A673 (cell line): ENCODE data around the gene MYCBPAP. TPM values are rescaled to one million over a fixed set of nuclear protein-coding genes. Genes with fewer than 3 reads are reported as not detected.

Experiments
- BruUV-seq: library from RNA; stranded (reverse); fragments of 400-500 nt; replicated peaks from 2 replicates; lab custom pipeline; 2021; lab: Mats Ljungman, UMichigan
- CTCF ChIA-PET: fragments of 300-600 bp; sonication (Branson Sonifier 250); formaldehyde crosslinking; loops from one replicate; lab custom pipeline; 2022; ENCODE audit warnings: antibody characterized with exemption; lab: Charles Lee
- POLR2A ChIA-PET: fragments of 300-600 bp; sonication (Branson Sonifier 250); formaldehyde crosslinking; loops from one replicate; lab custom pipeline; 2022; ENCODE audit warnings: antibody characterized with exemption; ENCODE audit not compliant: low non-redundant PET; lab: Charles Lee
- DNase-seq: peaks from one replicate; pipeline ENCODE4 v3.0.0-alpha.2; 2015; ENCODE audit warnings: low spot score
- H3K27ac ChIP-seq: fragments of 200-600 bp; sonication (generic); 2 replicates; pipeline ENCODE4 v1.5.1; 2016; ENCODE audit warnings: mixed run types, low read depth, mild to moderate bottlenecking, mixed read lengths, antibody characterized with exemption, low read length; ENCODE audit not compliant: poor library complexity, severe bottlenecking
- H3K27me3 ChIP-seq: fragments of 200-600 bp; sonication (generic); replicated peaks from 2 replicates; pipeline ENCODE4 v1.6.1; 2017; ENCODE audit warnings: mixed run types, low read depth, mild to moderate bottlenecking, mixed read lengths, antibody characterized with exemption, low read length; ENCODE audit not compliant: insufficient read depth, poor library complexity
- H3K36me3 ChIP-seq: fragments of 200-600 bp; sonication (generic); 2 replicates; pipeline ENCODE4 v1.6.1; 2016; ENCODE audit warnings: mixed run types, mild to moderate bottlenecking, mixed read lengths, antibody characterized with exemption, low read length; ENCODE audit not compliant: insufficient read depth, poor library complexity, severe bottlenecking
- H3K4me1 ChIP-seq: fragments of 200-600 bp; sonication (generic); 2 replicates; pipeline ENCODE4 v1.6.1; 2017; ENCODE audit warnings: mixed run types, mild to moderate bottlenecking, mixed read lengths, antibody characterized with exemption, low read length; ENCODE audit not compliant: insufficient read depth, poor library complexity, severe bottlenecking
- H3K4me3 ChIP-seq: fragments of 200-600 bp; sonication (generic); 2 replicates; pipeline ENCODE4 v1.5.1; 2016; ENCODE audit warnings: low read depth, mixed run types, mild to moderate bottlenecking, mixed read lengths, low read length; ENCODE audit not compliant: poor library complexity, severe bottlenecking
- H3K9me3 ChIP-seq: fragments of 200-600 bp; sonication (generic); 2 replicates; pipeline ENCODE4 v1.6.1; 2016; ENCODE audit warnings: mixed run types, low read depth, mild to moderate bottlenecking, mixed read lengths, antibody characterized with exemption, low read length; ENCODE audit not compliant: poor library complexity, severe bottlenecking
- EZH2 ChIP-seq: fragments of 200-600 bp; sonication (generic); IDR thresholded peaks from 2 replicates; pipeline ENCODE4 v1.6.1; 2017; ENCODE audit warnings: borderline replicate concordance, low read depth, mild to moderate bottlenecking, mixed read lengths, antibody characterized with exemption, low read length; ENCODE audit not compliant: poor library complexity, severe bottlenecking
- intact Hi-C: fragments of 100-400 bp; cut with micrococcal nuclease; formaldehyde crosslinking; loops from one replicate; pipeline ENCODE4 v1.10.0; 2022; ENCODE audit not compliant: unreplicated experiment
- total RNA-seq: library from RNA; stranded (reverse); gene quantifications from 2 replicates; pipeline ENCODE4 v1.2.3, GENCODE V29; 2021
- TF ChIP-seq, protein P1 (sequence below): fragments of 300-800, 200-600 bp; sonication (generic); conservative IDR thresholded peaks from 2 replicates; pipeline ENCODE4 v1.5.1; 2017; ENCODE audit warnings: low read depth, mild to moderate bottlenecking, antibody characterized with exemption, low read length, moderate library complexity, mixed read lengths

MYCBPAP gene
- total RNA-seq, 1 experiment from 2014 or later: 0.92 TPM

- ChIA-PET POLR2A (no interaction called here), CTCF (no interaction called here)
- peak; percentile 71 for DNase-seq
- H3K27ac ChIP-seq: no peak overlapping the region
- no TSS peak for BruUV-seq
- peaks cover 11% of the 10 kb centered on the region for H3K27me3 ChIP-seq
- peak overlapping the region; percentile 59 for H3K4me3 ChIP-seq
- H3K36me3 ChIP-seq: no peaks in the 10 kb centered on the region
- H3K9me3 ChIP-seq: no peaks in the 10 kb centered on the region
- intact Hi-C loops: no loop called here
- peaks cover 35% of the 10 kb centered on the region for H3K4me1 ChIP-seq
- TF ChIP-seq, protein P1, sequence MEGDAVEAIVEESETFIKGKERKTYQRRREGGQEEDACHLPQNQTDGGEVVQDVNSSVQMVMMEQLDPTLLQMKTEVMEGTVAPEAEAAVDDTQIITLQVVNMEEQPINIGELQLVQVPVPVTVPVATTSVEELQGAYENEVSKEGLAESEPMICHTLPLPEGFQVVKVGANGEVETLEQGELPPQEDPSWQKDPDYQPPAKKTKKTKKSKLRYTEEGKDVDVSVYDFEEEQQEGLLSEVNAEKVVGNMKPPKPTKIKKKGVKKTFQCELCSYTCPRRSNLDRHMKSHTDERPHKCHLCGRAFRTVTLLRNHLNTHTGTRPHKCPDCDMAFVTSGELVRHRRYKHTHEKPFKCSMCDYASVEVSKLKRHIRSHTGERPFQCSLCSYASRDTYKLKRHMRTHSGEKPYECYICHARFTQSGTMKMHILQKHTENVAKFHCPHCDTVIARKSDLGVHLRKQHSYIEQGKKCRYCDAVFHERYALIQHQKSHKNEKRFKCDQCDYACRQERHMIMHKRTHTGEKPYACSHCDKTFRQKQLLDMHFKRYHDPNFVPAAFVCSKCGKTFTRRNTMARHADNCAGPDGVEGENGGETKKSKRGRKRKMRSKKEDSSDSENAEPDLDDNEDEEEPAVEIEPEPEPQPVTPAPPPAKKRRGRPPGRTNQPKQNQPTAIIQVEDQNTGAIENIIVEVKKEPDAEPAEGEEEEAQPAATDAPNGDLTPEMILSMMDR: no peak
- TF ChIP-seq EZH2: no peak
Observed at GRCh38 chr17:50558941-50559614, 50.8 kb downstream of the MYCBPAP start.

GRCh38 chr17:50559674-50560184 lies 51.5 kb downstream of the MYCBPAP start:
- no peak for TF ChIP-seq EZH2
- TF ChIP-seq, protein P1: no peak
- H3K4me3 ChIP-seq: peak overlapping the region; percentile 59
- H3K9me3 ChIP-seq: no peaks in the 10 kb centered on the region
- peaks cover 42% of the 10 kb centered on the region for H3K4me1 ChIP-seq
- ChIA-PET POLR2A (no interaction called here), CTCF (interaction anchor here (1.3 kb wide), 1 partner anchor 9 kb away, joined by 4 read pairs; no protein-coding TSS in a partner anchor)
- H3K27me3 ChIP-seq: peaks cover 11% of the 10 kb centered on the region
- peak; percentile 92 for DNase-seq
- intact Hi-C loops: loop anchor here (5.0 kb wide), 1 partner anchor 43 kb away; no protein-coding TSS in a partner anchor
- peak overlapping the region; percentile 46 for H3K27ac ChIP-seq
- BruUV-seq: no TSS peak
- no peaks in the 10 kb centered on the region for H3K36me3 ChIP-seq

DNA sequence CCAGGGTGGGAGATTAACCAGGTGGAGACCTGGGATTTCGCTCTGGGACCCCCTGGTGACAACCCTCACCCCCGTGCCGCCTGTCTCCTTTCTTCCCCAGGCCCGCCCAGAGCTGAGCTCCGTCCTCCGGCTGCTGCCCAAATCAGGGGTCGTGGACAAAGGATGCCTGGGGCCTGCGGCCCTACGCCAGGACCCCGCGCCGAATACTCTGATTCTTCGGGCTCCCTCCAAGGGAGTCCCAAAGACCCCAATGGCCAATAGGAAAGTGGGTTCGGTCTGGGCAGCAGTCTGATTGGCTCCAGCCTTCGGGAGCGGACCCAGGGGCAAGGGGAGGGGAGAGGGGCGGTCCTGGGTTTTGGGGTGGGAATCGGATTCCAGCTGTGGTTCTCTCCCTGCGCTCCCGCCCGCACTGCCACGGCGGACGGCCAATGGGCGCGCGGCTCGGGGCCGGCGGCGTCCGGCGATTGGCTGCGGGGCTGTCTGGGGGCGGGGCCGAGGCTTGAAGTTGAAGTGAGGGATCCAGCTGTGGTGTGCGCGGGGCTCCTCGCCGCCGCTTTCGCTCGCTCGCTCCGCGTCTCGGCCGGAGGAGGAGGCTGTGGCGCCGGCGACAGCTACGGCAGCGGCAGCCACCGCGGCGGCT lies 52.1 kb downstream of the MYCBPAP start, which contains the start of gene CACNA1G:
Gene CACNA1G, plus strand, starts transcription at position 531 of the 640 bp plus-strand sequence. CDS start 745 bp downstream, outside the sequence.
- ChIA-PET POLR2A (no interaction called here), CTCF (interaction anchor here (1.3 kb wide), 1 partner anchor 10 kb away, joined by 4 read pairs; no protein-coding TSS in a partner anchor)
- DNase-seq: peak; percentile 98
- H3K36me3 ChIP-seq: no peaks in the 10 kb centered on the region
- peak within 1 kb of the TSS; percentile 59 for H3K4me3 ChIP-seq
- peaks cover 11% of the 10 kb centered on the region for H3K27me3 ChIP-seq
- H3K4me1 ChIP-seq: peaks cover 48% of the 10 kb centered on the region
- peak within 1 kb of the TSS; percentile 57 for H3K27ac ChIP-seq
- H3K9me3 ChIP-seq: no peaks in the 10 kb centered on the region
- intact Hi-C loops: loop anchor here (5.0 kb wide), 1 partner anchor 42 kb away; no protein-coding TSS in a partner anchor
- no peak for TF ChIP-seq EZH2
- TF ChIP-seq, protein P1: no peak
- no TSS peak for BruUV-seq
